Caco-2 (cell line): ENCODE measurements around the gene MAPKAP1. TPM values are rescaled to one million over a fixed set of nuclear protein-coding genes. Genes with fewer than 3 reads are reported as not detected.
"Not testable (repeated sequence)": the region's sequence is repeated elsewhere in the genome, so short reads cannot be mapped to it uniquely, and the experiment has no call there.

Experiments used
- BruUV-seq: library from RNA; stranded (reverse); fragments of 400-500 nt; replicated peaks from 2 replicates; lab custom pipeline; 2021; lab: Mats Ljungman, UMichigan
- CTCF ChIA-PET: fragments of 300-600 bp; sonication (Branson Sonifier 250); formaldehyde crosslinking; loops from one replicate; lab custom pipeline; 2022; ENCODE audit warnings: antibody characterized with exemption; lab: Charles Lee
- POLR2A ChIA-PET: fragments of 300-600 bp; sonication (Branson Sonifier 250); formaldehyde crosslinking; loops from one replicate; lab custom pipeline; 2022; ENCODE audit warnings: antibody characterized with exemption; lab: Charles Lee
- DNase-seq, 2 experiments: peaks; one replicate each; pipeline versions ENCODE4 v3.0.0 to v3.0.0-alpha.2; 2020 to 2022
- H3K27me3 ChIP-seq: replicated peaks from 2 replicates; pipeline ENCODE4 v1.6.0; 2011; ENCODE audit warnings: low read length; ENCODE audit not compliant: control insufficient read depth, insufficient read depth
- H3K36me3 ChIP-seq: 2 replicates; pipeline ENCODE4 v1.5.1; 2011; ENCODE audit warnings: low read length; ENCODE audit not compliant: control insufficient read depth, insufficient read depth
- H3K4me1 ChIP-seq: fragments of 250-450 bp; sonication (Bioruptor Pico); 2 replicates; pipeline ENCODE4 v1.5.1; 2020; ENCODE audit warnings: mild to moderate bottlenecking
- H3K4me3 ChIP-seq: 2 replicates; pipeline ENCODE4 v1.5.1; 2011; ENCODE audit warnings: low read depth, mild to moderate bottlenecking, control low read depth, low read length
- H3K9me3 ChIP-seq: fragments of 250-450 bp; sonication (Bioruptor Pico); 2 replicates; pipeline ENCODE4 v1.5.1; 2020; ENCODE audit warnings: mild to moderate bottlenecking, moderate library complexity
- H3K27ac Mint-ChIP-seq: one replicate; pipeline ENCODE4 v1.8.0; 2022; ENCODE audit warnings: mixed read lengths; ENCODE audit not compliant: unreplicated experiment
- H3K27me3 Mint-ChIP-seq: one replicate; pipeline ENCODE4 v1.8.0; 2022; ENCODE audit warnings: mixed read lengths; ENCODE audit not compliant: insufficient read depth, unreplicated experiment
- H3K36me3 Mint-ChIP-seq: one replicate; pipeline ENCODE4 v1.8.0; 2022; ENCODE audit warnings: mild to moderate bottlenecking, mixed read lengths; ENCODE audit not compliant: insufficient read depth, unreplicated experiment
- H3K4me1 Mint-ChIP-seq: one replicate; pipeline ENCODE4 v1.8.0; 2022; ENCODE audit warnings: low read depth, mixed read lengths; ENCODE audit not compliant: unreplicated experiment
- H3K4me3 Mint-ChIP-seq: one replicate; pipeline ENCODE4 v1.8.0; 2022; ENCODE audit warnings: mild to moderate bottlenecking, moderate library complexity, mixed read lengths; ENCODE audit not compliant: unreplicated experiment
- H3K9me3 Mint-ChIP-seq: one replicate; pipeline ENCODE4 v1.8.0; 2022; ENCODE audit warnings: mixed read lengths; ENCODE audit not compliant: unreplicated experiment
- CTCF ChIP-seq, 2 experiments: fragments of 200-600 bp in 1 of 2; IDR thresholded peaks; 1 replicate in 1 of 2; 2 replicates in 1 of 2; pipeline versions ENCODE4 v1.5.1 to v1.8.0; 2011 to 2022; ENCODE audit warnings: antibody characterized with exemption in 1 of 2, control low read depth in 1 of 2, inconsistent platforms in 1 of 2, low read depth in 1 of 2, low read length in 1 of 2, mild to moderate bottlenecking in 1 of 2, moderate library complexity in 1 of 2; ENCODE audit not compliant: insufficient read depth in 1 of 2, severe bottlenecking in 1 of 2, unreplicated experiment in 1 of 2
- intact Hi-C: fragments of 100-400 bp; cut with micrococcal nuclease; formaldehyde crosslinking; loops from one replicate; pipeline ENCODE4 v1.10.0; 2022; ENCODE audit not compliant: unreplicated experiment
- total RNA-seq: library from RNA; stranded (reverse); gene quantifications from 2 replicates; pipeline ENCODE4 v1.2.3, GENCODE V29; 2022

Gene MAPKAP1
- total RNA-seq, 1 experiment from 2014 or later: 70.0 TPM

GRCh38 chr9:125574126-125574877 is 132.7 kb downstream of the MAPKAP1 start:
- peaks cover 31% of the 10 kb centered on the region for H3K4me1 ChIP-seq
- 0 out of 2 replicates have a peak, but pooled peaks cover 3% of the 10 kb centered on the region for H3K9me3 ChIP-seq
- H3K27me3 ChIP-seq: no peaks in the 10 kb centered on the region
- Mint-ChIP-seq H3K27ac (peak overlapping the region; percentile 8), H3K4me3 (no peak overlapping the region), H3K4me1 (peaks cover 14% of the 10 kb centered on the region), H3K27me3 (no peaks in the 10 kb centered on the region), H3K36me3 (peaks cover 12% of the 10 kb centered on the region), H3K9me3 (no peaks in the 10 kb centered on the region)
- intact Hi-C loops: loop anchor here (5.0 kb wide), 1 partner anchor 58 kb away; no protein-coding TSS in a partner anchor
- no peak for DNase-seq
- no peaks in the 10 kb centered on the region for H3K36me3 ChIP-seq
- TF ChIP-seq CTCF (IDR thresholded peaks at IDR 0.05; ENCODE audit: insufficient read depth in 1 of 2, low read depth in 1 of 2, low read length in 1 of 2, severe bottlenecking in 1 of 2, unreplicated experiment in 1 of 2): no peak
- no peak overlapping the region for H3K4me3 ChIP-seq
- ChIA-PET POLR2A (no interaction called here), CTCF (interaction anchor here (0.8 kb wide), 1 partner anchor 16 kb away, joined by 3 read pairs; no protein-coding TSS in a partner anchor)
- BruUV-seq: no TSS peak

GRCh38 chr9:125572461-125572860 is 134.5 kb downstream of the MAPKAP1 start:
- peaks cover 24% of the 10 kb centered on the region for H3K4me1 ChIP-seq
- CTCF ChIA-PET: interaction anchor here (0.6 kb wide), 1 partner anchor 441 kb away, joined by 3 read pairs; no protein-coding TSS in a partner anchor
- H3K27me3 ChIP-seq, BruUV-seq, H3K9me3 ChIP-seq, H3K27me3 Mint-ChIP-seq, DNase-seq, H3K36me3 ChIP-seq, H3K27ac Mint-ChIP-seq, POLR2A ChIA-PET, H3K4me3 ChIP-seq, H3K4me3 Mint-ChIP-seq, H3K9me3 Mint-ChIP-seq, H3K4me1 Mint-ChIP-seq: not testable (repeated sequence)
- H3K36me3 Mint-ChIP-seq: peaks cover 10% of the 10 kb centered on the region
- intact Hi-C loops: loop anchor here (5.0 kb wide), 1 partner anchor 60 kb away; no protein-coding TSS in a partner anchor

GRCh38 chr9:125571824-125572223 is 135.2 kb downstream of the MAPKAP1 start:
- H3K36me3 Mint-ChIP-seq: peaks cover 10% of the 10 kb centered on the region
- POLR2A ChIA-PET, H3K27me3 Mint-ChIP-seq, DNase-seq, H3K36me3 ChIP-seq, H3K9me3 Mint-ChIP-seq, H3K27me3 ChIP-seq, BruUV-seq, H3K9me3 ChIP-seq, H3K4me3 Mint-ChIP-seq, H3K4me3 ChIP-seq, CTCF ChIA-PET, H3K27ac Mint-ChIP-seq, H3K4me1 Mint-ChIP-seq: not testable (repeated sequence)
- H3K4me1 ChIP-seq: peaks cover 24% of the 10 kb centered on the region
- intact Hi-C loops: loop anchor here (5.0 kb wide), 1 partner anchor 60 kb away; no protein-coding TSS in a partner anchor

GRCh38 chr9:125570246-125570645 is 136.8 kb downstream of the MAPKAP1 start:
- Histone ChIP-seq H3K4me1 (peaks cover 24% of the 10 kb centered on the region), H3K36me3 (no peaks in the 10 kb centered on the region), H3K4me3 (no peak overlapping the region), H3K9me3 (no peaks in the 10 kb centered on the region), H3K27me3 (no peaks in the 10 kb centered on the region)
- POLR2A ChIA-PET: no interaction called here
- TF ChIP-seq CTCF (IDR thresholded peaks at IDR 0.05; ENCODE audit: insufficient read depth in 1 of 2, low read depth in 1 of 2, low read length in 1 of 2, severe bottlenecking in 1 of 2, unreplicated experiment in 1 of 2): no peak
- peaks cover 11% of the 10 kb centered on the region for H3K4me1 Mint-ChIP-seq
- H3K9me3 Mint-ChIP-seq: no peaks in the 10 kb centered on the region
- H3K27ac Mint-ChIP-seq: no peak overlapping the region
- no peaks in the 10 kb centered on the region for H3K27me3 Mint-ChIP-seq
- no peak for DNase-seq
- CTCF ChIA-PET: no interaction called here
- H3K4me3 Mint-ChIP-seq: no peak overlapping the region
- H3K36me3 Mint-ChIP-seq: no peaks in the 10 kb centered on the region
- BruUV-seq: no TSS peak
- intact Hi-C loops: loop anchor here (5.0 kb wide), 1 partner anchor 62 kb away; no protein-coding TSS in a partner anchor
